HUES6 (cell line): ENCODE results near the gene KLC1.

Source experiments
- H3K27ac ChIP-seq: 2 replicates; pipeline ENCODE4 v1.7.0; 2013; ENCODE audit warnings: low read depth, mild to moderate bottlenecking, low read length, inconsistent platforms
- H3K27me3 ChIP-seq: 2 replicates; pipeline ENCODE4 v1.6.1; 2013; ENCODE audit warnings: low read length; ENCODE audit not compliant: control insufficient read depth, insufficient read depth
- H3K36me3 ChIP-seq: 2 replicates; pipeline ENCODE4 v1.6.1; 2013; ENCODE audit warnings: low read length; ENCODE audit not compliant: control insufficient read depth, insufficient read depth
- H3K4me1 ChIP-seq: 2 replicates; pipeline ENCODE4 v1.6.1; 2013; ENCODE audit warnings: low read length; ENCODE audit not compliant: control insufficient read depth, insufficient read depth
- H3K4me3 ChIP-seq: 2 replicates; pipeline ENCODE4 v1.5.1; 2013; ENCODE audit warnings: low read depth, low read length
- H3K9ac ChIP-seq: one replicate; pipeline ENCODE4 v1.6.1; 2013; ENCODE audit warnings: mild to moderate bottlenecking, low read length
- H3K9me3 ChIP-seq: 2 replicates; pipeline ENCODE4 v1.6.1; 2013; ENCODE audit warnings: low read depth, low read length; ENCODE audit not compliant: control insufficient read depth, insufficient read depth

KLC1 gene

GRCh38 chr14:103662029-103662428, 33.0 kb downstream of the KLC1 start:
- no peak overlapping the region for H3K27ac ChIP-seq
- peaks cover 73% of the 10 kb centered on the region for H3K36me3 ChIP-seq
- H3K27me3 ChIP-seq, result no peaks in the 10 kb centered on the region
- H3K4me1 ChIP-seq, result no peaks in the 10 kb centered on the region
- no peaks in the 10 kb centered on the region for H3K9me3 ChIP-seq
- H3K9ac ChIP-seq, result no peak overlapping the region
- no peak overlapping the region for H3K4me3 ChIP-seq

- Histone ChIP-seq H3K4me1 (no peaks in the 10 kb centered on the region), H3K27ac (no peak overlapping the region), H3K9ac (no peak overlapping the region), H3K27me3 (no peaks in the 10 kb centered on the region), H3K36me3 (peaks cover 72% of the 10 kb centered on the region), H3K4me3 (no peak overlapping the region), H3K9me3 (no peaks in the 10 kb centered on the region)
Observed at GRCh38 chr14:103662591-103662990, 33.6 kb downstream of the KLC1 start.

GRCh38 chr14:103663506-103663905, 34.5 kb downstream of the KLC1 start:
- Histone ChIP-seq H3K36me3 (peaks cover 73% of the 10 kb centered on the region), H3K4me3 (no peak overlapping the region), H3K27me3 (no peaks in the 10 kb centered on the region), H3K4me1 (no peaks in the 10 kb centered on the region), H3K27ac (no peak overlapping the region), H3K9me3 (no peaks in the 10 kb centered on the region), H3K9ac (no peak overlapping the region)

GRCh38 chr14:103667671-103668070, 38.7 kb downstream of the KLC1 start:
- H3K4me1 ChIP-seq, result no peaks in the 10 kb centered on the region
- H3K27me3 ChIP-seq, result no peaks in the 10 kb centered on the region
- no peak overlapping the region for H3K27ac ChIP-seq
- H3K36me3 ChIP-seq, result peaks cover 76% of the 10 kb centered on the region
- no peak overlapping the region for H3K9ac ChIP-seq
- no peak overlapping the region for H3K4me3 ChIP-seq
- H3K9me3 ChIP-seq, result no peaks in the 10 kb centered on the region

GRCh38 chr14:103668117-103668516, 39.1 kb downstream of the KLC1 start:
- no peak overlapping the region for H3K4me3 ChIP-seq
- no peaks in the 10 kb centered on the region for H3K4me1 ChIP-seq
- H3K36me3 ChIP-seq, result peaks cover 79% of the 10 kb centered on the region
- no peaks in the 10 kb centered on the region for H3K9me3 ChIP-seq
- no peak overlapping the region for H3K27ac ChIP-seq
- no peaks in the 10 kb centered on the region for H3K27me3 ChIP-seq
- H3K9ac ChIP-seq, result no peak overlapping the region

- Histone ChIP-seq H3K27ac (no peak overlapping the region), H3K4me3 (no peak overlapping the region), H3K9me3 (no peaks in the 10 kb centered on the region), H3K27me3 (no peaks in the 10 kb centered on the region), H3K4me1 (no peaks in the 10 kb centered on the region), H3K9ac (no peak overlapping the region), H3K36me3 (peaks cover 79% of the 10 kb centered on the region)
Observed at GRCh38 chr14:103669370-103669769, 40.4 kb downstream of the KLC1 start.

- Histone ChIP-seq H3K27ac (no peak overlapping the region), H3K36me3 (peaks cover 89% of the 10 kb centered on the region), H3K9ac (no peak overlapping the region), H3K4me3 (no peak overlapping the region), H3K27me3 (no peaks in the 10 kb centered on the region), H3K4me1 (no peaks in the 10 kb centered on the region), H3K9me3 (no peaks in the 10 kb centered on the region)
Observed at GRCh38 chr14:103671911-103672310, 42.9 kb downstream of the KLC1 start.

- Histone ChIP-seq H3K4me1 (no peaks in the 10 kb centered on the region), H3K9me3 (no peaks in the 10 kb centered on the region), H3K4me3 (no peak overlapping the region), H3K9ac (no peak overlapping the region), H3K36me3 (peaks cover 98% of the 10 kb centered on the region), H3K27me3 (no peaks in the 10 kb centered on the region), H3K27ac (no peak overlapping the region)
Observed at GRCh38 chr14:103675957-103676356, 46.9 kb downstream of the KLC1 start.

GRCh38 chr14:103676881-103677675, 48.1 kb downstream of the KLC1 start:
- H3K27ac ChIP-seq, result no peak overlapping the region
- H3K4me3 ChIP-seq, result no peak overlapping the region
- peaks cover 98% of the 10 kb centered on the region for H3K36me3 ChIP-seq
- H3K27me3 ChIP-seq, result no peaks in the 10 kb centered on the region
- no peaks in the 10 kb centered on the region for H3K9me3 ChIP-seq
- no peak overlapping the region for H3K9ac ChIP-seq
- H3K4me1 ChIP-seq, result no peaks in the 10 kb centered on the region

- H3K9ac ChIP-seq, result no peak overlapping the region
- H3K27ac ChIP-seq, result no peak overlapping the region
- H3K4me1 ChIP-seq, result no peaks in the 10 kb centered on the region
- H3K36me3 ChIP-seq, result peaks cover 91% of the 10 kb centered on the region
- no peak overlapping the region for H3K4me3 ChIP-seq
- H3K27me3 ChIP-seq, result no peaks in the 10 kb centered on the region
- H3K9me3 ChIP-seq, result no peaks in the 10 kb centered on the region
Observed at GRCh38 chr14:103679351-103679750, 50.3 kb downstream of the KLC1 start.

GRCh38 chr14:103680491-103681231, 51.6 kb downstream of the KLC1 start:
- no peaks in the 10 kb centered on the region for H3K4me1 ChIP-seq
- H3K27ac ChIP-seq, result no peak overlapping the region
- no peak overlapping the region for H3K9ac ChIP-seq
- H3K4me3 ChIP-seq, result no peak overlapping the region
- no peaks in the 10 kb centered on the region for H3K9me3 ChIP-seq
- no peaks in the 10 kb centered on the region for H3K27me3 ChIP-seq
- peaks cover 91% of the 10 kb centered on the region for H3K36me3 ChIP-seq
